GM21447 (cell line): ENCODE results near the gene ABCA7.
A peak's percentile ranks its signal among the peaks of the same experiment; 100 is the strongest.

Experiments
- ATAC-seq: cut with Tn5 transposase; IDR thresholded peaks from one replicate; pipeline ENCODE4 v1.9.1; 2021; ENCODE audit not compliant: unreplicated experiment

ABCA7 gene

GRCh38 chr19:1070931-1071791, 31.3 kb downstream of the ABCA7 start:
- no peak for ATAC-seq

GRCh38 chr19:1072371-1073015, 32.6 kb downstream of the ABCA7 start:
- ATAC-seq, result no peak

GRCh38 chr19:1073063-1073955, 33.4 kb downstream of the ABCA7 start:
- ATAC-seq, result no peak

DNA sequence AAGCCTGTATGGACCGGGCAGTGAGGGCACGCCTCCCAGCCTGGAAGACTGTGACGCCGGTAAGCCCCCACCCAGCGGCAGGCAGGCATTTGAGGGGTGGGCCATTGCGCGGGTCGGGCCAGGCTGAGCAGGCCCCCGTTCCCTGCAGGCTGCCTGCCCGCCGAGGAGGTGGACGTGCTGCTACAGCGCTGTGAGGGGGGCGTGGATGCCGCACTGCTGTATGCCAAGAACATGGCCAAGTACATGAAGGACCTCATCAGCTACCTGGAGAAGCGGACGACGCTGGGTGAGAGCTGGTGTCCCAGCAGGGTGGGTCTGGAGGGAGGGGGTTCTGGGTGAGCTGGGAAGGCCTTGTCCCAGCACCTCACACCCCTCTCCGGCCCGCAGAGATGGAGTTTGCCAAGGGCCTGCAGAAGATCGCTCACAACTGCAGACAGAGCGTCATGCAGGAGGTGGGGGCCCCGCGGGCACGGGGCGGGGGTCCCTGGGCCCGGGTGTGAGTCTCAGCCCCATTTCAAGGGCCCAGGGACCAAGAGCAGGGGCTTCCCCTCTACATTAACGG, 34.1 kb downstream of the ABCA7 start:
- no peak for ATAC-seq

DNA sequence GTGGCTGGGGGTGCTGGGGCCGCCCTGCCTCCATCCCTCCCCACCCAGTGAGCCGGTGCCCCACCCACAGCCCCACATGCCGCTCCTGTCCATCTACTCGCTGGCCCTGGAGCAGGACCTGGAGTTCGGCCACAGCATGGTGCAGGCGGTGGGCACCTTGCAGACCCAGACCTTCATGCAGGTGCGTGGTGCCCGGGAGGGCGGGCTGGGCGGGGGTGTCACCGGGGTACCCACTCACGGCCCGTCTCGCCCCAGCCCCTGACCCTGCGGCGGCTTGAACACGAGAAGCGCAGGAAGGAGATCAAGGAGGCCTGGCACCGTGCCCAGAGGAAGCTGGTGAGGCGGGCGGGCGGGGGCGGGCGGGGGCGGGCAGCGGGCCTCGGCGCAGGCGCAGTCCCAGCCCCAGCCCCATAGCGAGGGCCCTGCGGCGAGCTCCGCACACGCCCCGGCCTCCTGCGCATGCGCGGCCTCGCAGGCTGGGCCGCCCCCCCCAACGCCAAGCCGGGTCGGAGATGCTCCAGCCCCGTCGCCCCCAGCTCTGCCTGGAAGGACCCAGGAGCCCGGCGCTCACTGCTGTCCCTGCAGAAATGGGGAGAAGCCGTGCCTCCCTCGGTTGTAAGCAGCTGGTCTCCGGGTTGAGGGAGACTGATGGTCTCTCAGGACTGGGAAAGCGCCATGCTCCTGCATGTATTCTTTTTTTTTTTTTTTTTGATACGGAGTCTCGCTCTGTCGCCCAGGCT, 34.8 kb downstream of the ABCA7 start:
- no peak for ATAC-seq

DNA sequence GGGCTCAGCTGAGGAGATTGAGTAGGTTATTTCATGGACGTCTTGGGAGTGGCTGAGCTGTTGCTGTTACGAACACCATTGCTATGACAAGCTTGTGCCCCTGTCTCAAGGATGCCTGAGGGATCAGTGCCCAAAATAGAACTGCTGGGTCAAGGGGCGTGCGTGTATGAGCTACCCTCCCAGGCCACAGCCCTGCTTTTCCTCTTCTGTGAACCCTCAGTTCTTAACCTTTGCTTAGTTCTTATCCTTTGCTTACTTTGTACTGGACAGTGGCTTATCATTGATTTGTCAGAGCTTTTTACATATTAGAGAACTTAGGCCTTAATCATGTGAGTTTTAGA, 36.1 kb downstream of the ABCA7 start:
- ATAC-seq, result no peak

GRCh38 chr19:1076951-1077350, 37.0 kb downstream of the ABCA7 start:
- peak; percentile 54 for ATAC-seq

GRCh38 chr19:1079566-1080111, 39.7 kb downstream of the ABCA7 start:
- no peak for ATAC-seq

DNA sequence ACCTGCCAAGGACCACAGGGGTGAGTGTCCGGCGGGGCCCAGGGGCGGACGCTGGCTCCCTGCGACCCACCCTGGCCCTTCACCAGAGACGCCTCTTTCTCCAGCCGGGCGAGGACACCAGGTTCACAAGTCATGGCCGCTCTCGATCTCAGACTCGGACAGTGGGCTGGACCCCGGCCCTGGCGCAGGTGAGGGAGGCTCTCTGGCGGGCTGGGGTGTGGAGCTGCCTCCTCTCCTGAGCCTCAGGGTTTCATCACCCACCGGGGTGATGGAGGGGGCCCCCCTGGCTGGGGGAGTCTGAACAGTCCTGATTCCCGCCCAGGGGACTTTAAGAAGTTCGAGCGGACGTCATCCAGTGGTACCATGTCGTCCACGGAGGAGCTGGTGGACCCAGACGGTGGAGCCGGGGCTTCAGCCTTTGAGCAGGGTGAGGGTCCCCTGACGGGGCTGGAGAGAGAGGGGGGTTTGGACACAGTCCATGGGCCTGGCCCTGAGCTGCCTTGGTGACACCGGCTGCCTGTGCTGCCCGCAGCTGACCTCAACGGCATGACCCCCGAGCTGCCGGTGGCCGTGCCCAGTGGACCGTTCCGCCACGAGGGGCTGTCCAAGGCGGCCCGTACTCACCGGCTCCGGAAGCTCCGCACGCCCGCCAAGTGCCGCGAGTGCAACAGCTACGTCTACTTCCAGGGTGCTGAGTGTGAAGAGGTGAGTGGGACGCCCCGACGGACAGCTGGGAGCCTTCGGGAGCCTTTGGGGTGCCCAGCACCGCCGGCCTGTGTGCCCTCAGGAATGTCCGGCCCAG, 40.7 kb downstream of the ABCA7 start:
- ATAC-seq, result no peak

GRCh38 chr19:1081301-1082164, 41.6 kb downstream of the ABCA7 start:
- no peak for ATAC-seq

DNA sequence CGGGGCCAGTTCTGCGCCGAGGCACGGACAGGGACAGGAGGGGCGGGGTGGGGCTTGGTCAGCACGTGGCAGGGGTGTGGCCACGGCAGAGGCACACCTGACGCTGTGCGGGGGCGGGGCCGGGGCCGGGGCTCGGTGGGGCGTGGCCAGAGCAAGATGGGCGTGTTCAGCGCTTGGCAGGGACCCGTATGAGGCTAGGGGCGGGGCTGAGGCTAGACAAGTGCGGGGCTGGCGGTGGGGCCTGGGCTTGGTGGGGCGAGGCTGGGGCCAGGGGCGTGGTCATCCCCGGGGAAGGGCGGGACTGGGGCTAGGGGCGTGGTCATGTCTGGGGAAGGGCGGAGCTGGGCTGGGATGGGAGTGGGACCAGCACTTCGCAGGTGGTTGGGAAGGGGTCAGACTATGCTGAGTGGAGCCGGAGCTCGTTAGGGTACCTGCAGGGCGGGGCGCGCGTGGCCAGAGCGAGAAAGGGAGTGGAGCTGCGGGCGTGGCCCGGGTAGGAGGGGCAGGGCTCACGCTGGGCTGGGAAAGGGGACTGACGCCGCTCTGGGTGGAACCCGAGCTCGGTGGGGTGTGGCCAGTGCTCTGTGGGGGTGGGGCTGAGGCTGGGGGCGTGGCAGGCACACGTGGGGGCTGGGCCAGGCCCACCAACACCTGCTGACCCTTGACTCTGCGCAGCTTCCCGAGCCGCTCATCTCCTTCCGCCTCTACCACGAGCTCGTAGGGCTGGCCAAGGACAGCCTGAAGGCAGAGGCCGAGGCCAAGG, 42.4 kb downstream of the ABCA7 start:
- ATAC-seq, result no peak

GRCh38 chr19:1082928-1083816, 43.3 kb downstream of the ABCA7 start:
- no peak for ATAC-seq

- no peak for ATAC-seq
Measured at GRCh38 chr19:1084024-1084868, 44.3 kb downstream of the ABCA7 start.

DNA sequence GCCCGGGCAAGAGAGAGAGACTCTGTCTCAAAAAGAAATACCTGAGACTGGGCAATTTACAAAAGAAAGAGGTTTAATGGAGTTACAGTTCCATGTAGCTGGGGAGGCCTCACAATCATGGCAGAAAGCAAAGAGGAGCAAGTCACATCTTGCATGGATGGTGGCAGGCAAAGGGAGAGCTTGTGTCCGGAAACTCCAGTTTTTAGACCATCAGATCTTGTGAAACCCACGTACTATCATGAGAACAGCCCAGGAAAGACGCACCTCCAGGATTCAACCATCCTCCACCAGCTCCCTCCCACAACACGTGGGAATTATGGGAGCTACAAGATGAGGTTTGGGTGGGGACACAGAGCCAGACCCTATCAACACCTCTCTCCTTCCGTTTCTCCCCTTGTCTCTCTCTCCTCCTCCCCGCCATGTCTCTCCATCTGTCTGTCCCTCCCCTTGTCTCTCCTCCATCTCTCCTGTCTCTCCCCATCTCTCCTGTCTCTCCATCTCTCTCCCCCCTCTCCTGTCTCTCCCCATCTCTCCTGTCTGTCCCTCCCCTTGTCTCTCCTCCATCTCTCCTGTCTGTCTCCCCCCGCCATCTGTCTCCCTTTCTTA, 45.2 kb downstream of the ABCA7 start:
- ATAC-seq, result no peak

DNA sequence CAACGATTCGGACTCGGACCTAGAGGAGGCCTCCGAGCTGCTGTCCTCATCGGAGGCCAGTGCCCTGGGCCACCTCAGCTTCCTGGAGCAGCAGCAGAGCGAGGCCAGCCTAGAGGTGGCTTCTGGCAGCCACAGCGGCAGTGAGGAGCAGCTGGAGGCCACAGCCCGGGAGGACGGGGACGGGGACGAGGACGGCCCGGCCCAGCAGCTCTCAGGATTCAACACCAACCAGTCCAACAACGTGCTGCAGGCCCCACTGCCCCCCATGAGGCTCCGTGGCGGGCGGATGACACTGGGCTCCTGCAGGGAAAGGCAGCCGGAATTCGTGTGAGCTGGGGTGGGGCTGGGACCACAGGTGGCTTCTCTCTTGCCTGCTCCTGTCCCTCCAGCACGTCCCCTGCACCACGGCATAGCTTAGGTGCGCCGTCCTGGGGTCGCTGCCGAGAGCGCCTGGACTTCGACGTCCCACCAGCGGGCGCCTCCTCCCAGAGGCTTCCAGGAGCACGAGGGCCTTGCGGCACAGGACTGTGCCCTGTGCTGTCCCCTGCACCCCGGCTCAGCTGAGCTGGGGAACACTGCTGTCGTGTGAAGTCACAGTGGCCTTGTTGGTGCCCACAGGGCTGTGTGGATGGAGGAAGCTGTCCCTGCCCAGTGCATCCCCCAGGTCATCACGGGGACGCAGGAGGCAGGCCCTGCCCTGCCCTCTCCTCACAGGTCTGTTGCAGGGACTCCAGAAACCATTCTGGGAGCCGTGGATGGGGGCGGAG, 46.0 kb downstream of the ABCA7 start:
- no peak for ATAC-seq
